ENCODE results near the gene FOXR1.
A peak's percentile ranks its signal among the peaks of the same experiment; 100 is the strongest.

The FOXR1 gene

DNA sequence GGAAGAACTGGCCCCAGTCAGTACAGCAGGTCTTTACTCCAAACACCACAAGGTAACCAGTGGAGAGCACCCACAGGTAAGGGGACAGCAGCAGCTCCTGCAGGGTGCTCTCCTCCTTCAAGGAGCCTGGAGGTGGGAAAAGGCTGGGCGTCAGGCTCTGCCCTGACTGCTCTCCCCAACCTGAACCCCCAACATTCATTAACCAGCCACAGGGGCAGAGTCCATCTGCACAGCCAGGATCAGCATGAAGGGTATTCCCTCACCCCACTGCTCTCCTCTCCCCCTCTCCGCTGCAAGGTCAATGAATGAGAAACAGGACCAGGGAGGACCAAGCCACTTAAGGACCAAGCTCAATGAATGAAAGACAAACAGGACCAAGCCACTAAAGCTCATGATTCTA lies 55.4 kb downstream of the FOXR1 start:
- DNase-seq (ENCODE audit: low read depth): no peak

DNA sequence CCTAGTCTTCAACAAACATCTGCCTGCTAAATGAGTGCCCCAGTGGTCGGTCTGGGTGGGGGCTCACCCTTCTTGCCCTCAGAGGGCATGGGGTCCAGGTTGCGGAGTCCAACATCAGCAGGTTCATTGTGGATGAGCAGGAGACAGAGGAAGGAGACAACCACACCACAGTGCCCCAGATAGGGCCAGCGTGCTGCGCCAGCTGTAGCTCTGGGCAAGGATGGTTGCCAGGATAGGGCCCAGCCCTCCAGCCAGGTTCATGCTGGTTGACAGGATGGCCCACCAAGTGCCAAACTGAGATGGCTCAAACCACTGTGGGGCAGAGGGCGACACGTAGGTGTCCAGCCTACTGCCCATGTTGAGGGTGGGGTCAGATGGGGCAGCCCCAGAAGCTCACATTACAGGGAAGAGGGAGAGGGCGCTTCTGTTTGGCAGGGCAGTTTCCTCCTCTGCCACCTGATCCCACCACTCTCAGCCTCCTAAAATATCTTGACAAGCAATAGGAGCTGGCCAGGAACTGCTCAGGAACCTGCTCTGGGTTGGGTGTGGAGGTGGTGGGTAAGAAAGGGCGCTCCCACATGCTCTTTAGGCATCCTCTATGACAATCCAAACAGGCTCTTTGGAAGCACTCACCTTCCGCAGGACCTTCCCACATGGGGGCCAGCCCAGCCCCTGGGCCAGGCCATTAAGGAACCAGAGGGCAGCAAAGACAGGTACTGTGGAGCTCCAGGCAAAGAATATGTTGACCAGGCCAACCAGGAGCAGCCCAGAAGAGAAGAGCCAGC lies 56.2 kb downstream of the FOXR1 start:
- DNase-seq (ENCODE audit: low read depth): no peak

DNA sequence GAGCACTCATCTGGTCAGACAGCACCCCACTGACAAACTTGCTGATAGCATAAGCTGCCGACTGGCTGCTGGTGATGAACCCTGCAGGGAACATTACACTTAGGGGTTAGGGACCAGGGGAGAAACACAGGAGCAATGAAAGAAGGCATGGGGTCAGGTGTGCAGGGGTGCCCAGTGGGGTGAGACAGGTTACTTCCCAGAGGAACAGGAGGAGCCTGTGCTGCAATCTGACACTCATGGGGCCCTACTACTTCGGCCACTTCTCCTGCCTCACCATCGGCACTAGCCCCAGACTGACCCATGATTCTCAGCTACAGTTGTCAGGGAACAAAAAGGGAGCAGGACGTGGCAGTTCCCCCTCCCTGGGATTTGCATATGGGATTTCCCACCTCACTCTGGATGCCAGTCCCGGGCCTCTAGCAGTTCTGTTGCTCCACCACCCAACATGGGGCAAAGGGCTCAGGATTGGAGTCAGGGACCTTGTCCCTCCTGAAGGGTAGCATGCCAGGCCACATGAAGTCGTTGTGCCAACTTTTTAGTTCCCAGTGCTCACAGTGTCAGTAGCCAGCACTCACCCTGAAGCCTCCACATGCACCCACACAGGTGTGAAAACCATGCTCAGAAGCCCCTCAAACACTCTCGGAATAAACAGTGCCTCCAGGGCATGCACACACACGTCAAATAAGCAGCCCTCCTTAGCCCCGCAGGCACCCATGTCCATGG lies 56.9 kb downstream of the FOXR1 start:
- no peak for DNase-seq (ENCODE audit: low read depth)

DNA sequence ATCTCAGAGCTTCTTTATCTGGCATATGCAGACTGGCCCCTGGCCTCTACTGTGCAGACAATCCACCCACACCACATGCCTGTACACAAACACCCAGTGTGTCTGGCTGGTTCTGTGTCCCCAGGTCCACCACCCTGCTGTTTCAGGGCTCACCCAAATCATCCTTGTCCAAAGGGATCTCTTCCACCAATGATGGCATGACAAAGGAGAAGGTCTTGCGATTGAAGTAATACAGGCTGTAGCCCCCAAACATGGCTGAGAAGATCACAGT lies 57.4 kb downstream of the FOXR1 start:
- DNase-seq (ENCODE audit: low read depth): no peak

DNA sequence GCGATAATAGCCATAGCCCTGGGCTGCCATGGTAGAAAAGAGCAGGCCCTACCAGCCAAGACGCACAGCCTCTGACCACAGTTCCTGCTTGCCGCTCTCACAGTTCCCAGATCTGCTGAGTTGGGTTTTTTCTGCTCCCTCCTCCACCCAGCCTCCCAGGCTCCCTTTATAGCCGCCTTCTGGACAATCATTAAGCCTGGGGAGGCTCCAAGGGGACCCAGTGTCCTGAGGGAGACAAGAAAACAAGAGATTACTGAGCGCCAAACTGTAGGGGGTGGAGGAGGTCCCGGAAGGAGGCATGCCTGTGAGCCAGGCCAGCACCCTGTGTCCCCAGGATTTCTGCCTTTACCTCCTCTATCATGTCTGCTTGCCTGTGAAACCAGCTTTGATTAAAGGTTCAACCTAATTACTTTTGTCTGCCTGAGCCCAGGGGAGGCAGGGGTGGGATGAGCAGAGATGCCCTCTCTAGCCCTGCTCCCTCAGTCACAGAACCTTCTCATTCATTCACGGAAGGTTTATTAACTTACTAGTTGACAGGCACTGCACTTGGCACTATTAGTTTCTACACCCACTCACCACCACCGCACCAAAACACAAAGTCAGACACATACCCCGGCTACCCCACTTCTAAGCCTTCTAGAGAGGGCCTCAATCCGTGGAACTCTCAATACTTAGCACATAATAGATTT lies 57.9 kb downstream of the FOXR1 start:
- DNase-seq (ENCODE audit: low read depth): no peak

DNA sequence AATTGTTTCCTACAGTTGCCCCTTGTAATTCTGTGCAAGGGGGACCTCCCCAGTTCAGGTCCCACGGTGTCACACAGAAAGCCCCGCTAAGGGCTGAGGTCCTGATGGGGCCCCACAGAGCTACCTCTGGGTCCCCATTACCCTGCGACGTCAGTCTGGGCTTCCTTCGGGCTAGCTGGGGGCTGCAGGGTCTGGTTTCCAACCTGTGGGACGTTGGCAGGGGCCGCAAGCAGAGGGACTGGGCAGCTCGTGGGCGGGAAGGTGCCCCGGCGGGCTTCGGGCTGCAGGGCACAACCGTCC lies 58.4 kb downstream of the FOXR1 start:
- no peak for DNase-seq (ENCODE audit: low read depth)

DNA sequence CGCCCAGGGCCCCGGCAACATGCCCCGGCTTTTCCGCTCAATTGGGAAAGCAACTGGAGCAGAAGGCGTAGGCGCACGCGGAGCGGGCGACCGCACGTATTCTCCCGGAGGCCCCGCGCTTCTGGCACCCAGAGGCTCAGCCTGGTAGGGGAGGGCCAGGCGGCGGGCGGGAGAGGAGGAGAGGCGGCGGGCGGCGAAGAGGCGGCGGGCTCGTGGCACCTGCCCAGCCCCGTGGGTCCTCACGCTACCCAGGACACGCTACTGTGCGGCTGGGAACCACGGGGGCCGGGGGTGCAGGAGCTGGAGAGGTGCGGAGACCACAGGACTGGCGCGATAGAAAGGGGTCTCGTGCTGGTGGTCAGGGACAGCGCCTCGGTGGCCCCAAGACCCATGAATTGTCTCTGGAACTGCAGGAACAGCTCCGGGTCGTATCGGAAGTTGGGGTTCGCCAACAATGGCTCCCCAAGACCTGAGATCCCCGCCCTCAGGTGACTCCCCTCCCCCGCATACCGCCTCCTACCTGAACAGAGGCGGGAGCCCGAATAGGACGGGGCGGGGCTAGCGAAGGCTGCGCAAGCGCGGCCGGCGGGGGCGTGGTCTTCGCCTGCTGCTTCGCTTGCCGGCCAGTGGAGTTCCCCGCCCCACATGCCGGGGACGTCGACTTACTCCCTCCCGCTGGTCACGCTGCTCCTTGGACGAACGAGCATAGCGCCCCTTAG lies 58.9 kb downstream of the FOXR1 start, which contains the start of gene SLC37A4:
TSS of gene SLC37A4 (minus strand) at position 549 of the 719 bp plus-strand sequence.
- peak; percentile 97 for DNase-seq (ENCODE audit: low read depth)
